ENCODE measurements around the gene RPS26. TPM values are rescaled to one million over a fixed set of nuclear protein-coding genes. Genes with fewer than 3 reads are reported as not detected.

The RPS26 gene
- total and polyA plus RNA-seq, 9 of the 15 experiments (the other 6 are each of a cell fraction or from before 2014, with no cell fraction given): 70.2 to 1,589 (median 852) TPM

GRCh38 chr12:56079723-56080555, 38.2 kb downstream of the RPS26 start, which contains the start of gene ERBB3 (continued):
- TF ChIP-seq ZFP30 (CRISPR knock-in tag; IDR thresholded peaks at IDR 0.05; ENCODE audit: borderline replicate concordance): no peak
- no peak for TF ChIP-seq CBFA2T2 (conservative IDR thresholded peaks at IDR 0.05)
- TF ChIP-seq ZNF347 (CRISPR knock-in tag; IDR thresholded peaks at IDR 0.05; ENCODE audit: low read depth): no peak
- no peak for TF ChIP-seq PRPF4 (IDR thresholded peaks at IDR 0.05; ENCODE audit: insufficient read depth, low read depth, low read length, poor library complexity, severe bottlenecking)
- TF ChIP-seq TEAD4 (IDR thresholded peaks at IDR 0.05; ENCODE audit: low read length): no peak; the same call in 1 of the 2 replicates
- TF ChIP-seq TEAD4 (CRISPR knock-in tag; IDR thresholded peaks at IDR 0.05; ENCODE audit: borderline replicate concordance): peak; percentile 28; the same call in 1 of the 2 replicates
- TF ChIP-seq ZNF639 (CRISPR knock-in tag; conservative IDR thresholded peaks at IDR 0.05 in 1 of 2, IDR thresholded peaks at IDR 0.05 in 1 of 2): 0 out of 4 replicates have a peak, but pooled peaks of 1 of the 2 experiments have one; percentile 33
- TF ChIP-seq GABPB1 (CRISPR knock-in tag; IDR thresholded peaks at IDR 0.05): peak; percentile 53; the same call in 1 of the 2 replicates
- no peak; the same call in 1 of the 2 replicates for TF ChIP-seq ZNF584 (CRISPR knock-in tag; IDR thresholded peaks at IDR 0.05; ENCODE audit: low read depth)
- TF ChIP-seq CBX3 (IDR thresholded peaks at IDR 0.05; ENCODE audit: borderline replicate concordance in 1 of 2, low read length in 2 of 2): peak in 1 of 2 experiments; percentile 49; a peak in 1 of 3 replicates
- TF ChIP-seq, protein P1, sequence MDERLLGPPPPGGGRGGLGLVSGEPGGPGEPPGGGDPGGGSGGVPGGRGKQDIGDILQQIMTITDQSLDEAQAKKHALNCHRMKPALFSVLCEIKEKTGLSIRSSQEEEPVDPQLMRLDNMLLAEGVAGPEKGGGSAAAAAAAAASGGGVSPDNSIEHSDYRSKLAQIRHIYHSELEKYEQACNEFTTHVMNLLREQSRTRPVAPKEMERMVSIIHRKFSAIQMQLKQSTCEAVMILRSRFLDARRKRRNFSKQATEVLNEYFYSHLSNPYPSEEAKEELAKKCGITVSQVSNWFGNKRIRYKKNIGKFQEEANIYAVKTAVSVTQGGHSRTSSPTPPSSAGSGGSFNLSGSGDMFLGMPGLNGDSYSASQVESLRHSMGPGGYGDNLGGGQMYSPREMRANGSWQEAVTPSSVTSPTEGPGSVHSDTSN (CRISPR knock-in tag; IDR thresholded peaks at IDR 0.05; ENCODE audit: low read depth): no peak
- TF ChIP-seq, protein P1 (tag; conservative IDR thresholded peaks at IDR 0.05; ENCODE audit: low read depth): no peak
- TF ChIP-seq GTF2B (IDR thresholded peaks at IDR 0.05; ENCODE audit: extremely low read depth, insufficient read length): no peak
- TF ChIP-seq MYBL2 (IDR thresholded peaks at IDR 0.05; ENCODE audit: low read depth): no peak
- TF ChIP-seq MYBL2 (CRISPR knock-in tag; IDR thresholded peaks at IDR 0.05; ENCODE audit: borderline replicate concordance): no peak
- no peak for TF ChIP-seq ZHX1 (conservative IDR thresholded peaks at IDR 0.05; ENCODE audit: low read length)
- peak; percentile 96 for TF ChIP-seq JUND (IDR thresholded peaks at IDR 0.05; ENCODE audit: borderline replicate concordance, low read depth, low read length)
- TF ChIP-seq JUND (tag; IDR thresholded peaks at IDR 0.05; ENCODE audit: borderline replicate concordance, low read depth, low read length): peak; percentile 94; the same call in 2 of the 3 replicates
